ENCODE data around the gene CALCA. TPM values are rescaled to one million over a fixed set of nuclear protein-coding genes. Genes with fewer than 3 reads are reported as not detected.

CALCA gene
- total RNA-seq, 2 experiments from 2014 or later: not detected

DNA sequence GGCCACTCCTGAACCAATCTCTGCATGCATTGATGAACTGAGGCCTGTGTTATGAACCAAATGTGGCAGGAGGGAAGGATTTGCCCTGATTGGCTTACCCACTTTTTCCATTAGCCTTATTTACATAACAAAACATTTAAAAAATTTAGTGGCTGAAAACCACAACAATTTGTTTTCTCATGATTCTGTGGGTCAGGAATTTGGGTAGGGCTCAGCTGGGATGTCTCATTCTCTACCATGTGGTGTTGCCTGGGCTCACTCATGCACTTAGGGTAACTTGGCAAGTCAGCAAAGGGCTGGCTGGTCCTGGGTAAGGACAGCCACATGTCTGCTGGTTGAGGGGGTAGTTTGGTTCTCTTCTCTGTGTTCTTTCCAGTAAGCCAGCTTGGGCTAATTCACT lies 45.0 kb downstream of the CALCA start:
- ChIA-PET CTCF (no interaction called here), POLR2A (no interaction called here)
- intact Hi-C loops (cut with DNase I, micrococcal nuclease): no loop called here
- Histone ChIP-seq H3K36me3 (ENCODE audit: insufficient read depth, low read length) (no peaks in the 10 kb centered on the region), H3K4me3 (ENCODE audit: low read length) (no peak overlapping the region), H3K9me3 (ENCODE audit: control insufficient read depth in 1 of 2, insufficient read depth in 1 of 2, low read length in 2 of 2) (no peaks in the 10 kb centered on the region), H3K4me1 (ENCODE audit: insufficient read depth, low read length) (no peaks in the 10 kb centered on the region), H3K27ac (ENCODE audit: low read depth in 1 of 2, low read length in 2 of 2) (no peak overlapping the region), H3K27me3 (ENCODE audit: control insufficient read depth in 1 of 2, insufficient read depth in 2 of 2, low read length in 2 of 2) (no peaks in the 10 kb centered on the region)
- peaks cover 6% of the 10 kb centered on the region for H3K36me3 Mint-ChIP-seq (ENCODE audit: low read depth)
- H3K4me1 Mint-ChIP-seq (ENCODE audit: low read depth): no peaks in the 10 kb centered on the region
- H3K27ac Mint-ChIP-seq: no peak overlapping the region
- ATAC-seq (ENCODE audit: poor library complexity) (no peak), DNase-seq (no peak)
- TF ChIP-seq, protein P1, sequence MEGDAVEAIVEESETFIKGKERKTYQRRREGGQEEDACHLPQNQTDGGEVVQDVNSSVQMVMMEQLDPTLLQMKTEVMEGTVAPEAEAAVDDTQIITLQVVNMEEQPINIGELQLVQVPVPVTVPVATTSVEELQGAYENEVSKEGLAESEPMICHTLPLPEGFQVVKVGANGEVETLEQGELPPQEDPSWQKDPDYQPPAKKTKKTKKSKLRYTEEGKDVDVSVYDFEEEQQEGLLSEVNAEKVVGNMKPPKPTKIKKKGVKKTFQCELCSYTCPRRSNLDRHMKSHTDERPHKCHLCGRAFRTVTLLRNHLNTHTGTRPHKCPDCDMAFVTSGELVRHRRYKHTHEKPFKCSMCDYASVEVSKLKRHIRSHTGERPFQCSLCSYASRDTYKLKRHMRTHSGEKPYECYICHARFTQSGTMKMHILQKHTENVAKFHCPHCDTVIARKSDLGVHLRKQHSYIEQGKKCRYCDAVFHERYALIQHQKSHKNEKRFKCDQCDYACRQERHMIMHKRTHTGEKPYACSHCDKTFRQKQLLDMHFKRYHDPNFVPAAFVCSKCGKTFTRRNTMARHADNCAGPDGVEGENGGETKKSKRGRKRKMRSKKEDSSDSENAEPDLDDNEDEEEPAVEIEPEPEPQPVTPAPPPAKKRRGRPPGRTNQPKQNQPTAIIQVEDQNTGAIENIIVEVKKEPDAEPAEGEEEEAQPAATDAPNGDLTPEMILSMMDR (IDR thresholded peaks at IDR 0.05): no peak
- H3K4me3 Mint-ChIP-seq: no peak overlapping the region
- no peaks in the 10 kb centered on the region for H3K27me3 Mint-ChIP-seq
- H3K9me3 Mint-ChIP-seq: peaks cover 3% of the 10 kb centered on the region

DNA sequence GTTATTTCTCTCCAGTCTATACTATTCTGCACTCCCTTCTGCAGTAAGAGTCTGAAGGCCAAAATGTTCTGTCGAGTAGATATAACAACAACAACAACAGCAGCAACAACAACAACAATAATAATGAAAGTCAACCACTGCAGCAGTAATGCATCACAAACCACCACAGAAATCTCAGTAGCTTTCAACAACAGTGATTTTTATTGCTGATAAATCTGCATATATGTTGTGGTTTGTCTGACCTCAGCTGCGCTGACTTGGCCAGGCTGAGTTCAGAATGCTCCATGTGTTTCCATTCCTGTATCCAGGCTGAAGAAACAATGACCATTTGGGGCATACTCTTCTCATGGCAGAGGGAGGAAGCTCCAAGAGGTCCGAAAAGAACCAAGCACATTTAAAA lies 47.8 kb downstream of the CALCA start:
- no peak overlapping the region for H3K4me3 Mint-ChIP-seq
- TF ChIP-seq, protein P1 (IDR thresholded peaks at IDR 0.05): no peak
- Histone ChIP-seq H3K4me3 (ENCODE audit: low read length) (no peak overlapping the region), H3K27ac (ENCODE audit: low read depth in 1 of 2, low read length in 2 of 2) (no peak overlapping the region), H3K4me1 (ENCODE audit: insufficient read depth, low read length) (no peaks in the 10 kb centered on the region), H3K36me3 (ENCODE audit: insufficient read depth, low read length) (no peaks in the 10 kb centered on the region), H3K9me3 (ENCODE audit: control insufficient read depth in 1 of 2, insufficient read depth in 1 of 2, low read length in 2 of 2) (no peaks in the 10 kb centered on the region), H3K27me3 (ENCODE audit: control insufficient read depth in 1 of 2, insufficient read depth in 2 of 2, low read length in 2 of 2) (no peaks in the 10 kb centered on the region)
- ChIA-PET POLR2A (no interaction called here), CTCF (no interaction called here)
- no peaks in the 10 kb centered on the region for H3K4me1 Mint-ChIP-seq (ENCODE audit: low read depth)
- peaks cover 6% of the 10 kb centered on the region for H3K36me3 Mint-ChIP-seq (ENCODE audit: low read depth)
- H3K27me3 Mint-ChIP-seq: no peaks in the 10 kb centered on the region
- ATAC-seq (ENCODE audit: poor library complexity) (no peak), DNase-seq (no peak)
- no peak overlapping the region for H3K27ac Mint-ChIP-seq
- intact Hi-C loops (cut with DNase I, micrococcal nuclease): no loop called here
- peaks cover 3% of the 10 kb centered on the region for H3K9me3 Mint-ChIP-seq

Other genes with a start within 250 kb of the CALCA start
- gene CYP2R1, start 80.1 kb downstream of the CALCA start, total RNA-seq: 10 to 100 TPM; 14.2 to 15.8 TPM
- under 1 TPM; 0.30 to 0.39 TPM for gene CALCB, start 101.2 kb upstream of the CALCA start, total RNA-seq
- gene INSC, start 142.6 kb upstream of the CALCA start, total RNA-seq: not detected

Data from CD4-positive, alpha-beta T cell (primary cell).